GM12878 (cell line): Measurements from ENCODE around the gene TRIP4. TPM values are rescaled to one million over a fixed set of nuclear protein-coding genes. Genes with fewer than 3 reads are reported as not detected.

Experiments
- ATAC-seq: fragments of 200-7000 bp; cut with Tn5 transposase; 3 replicates; pipeline ENCODE4 v1.9.1; 2020; ENCODE audit warnings: mild to moderate bottlenecking, moderate library complexity
- BruUV-seq: library from RNA; stranded (reverse); fragments of 400-500 nt; replicated peaks from 2 replicates; lab custom pipeline; 2021; lab: Mats Ljungman, UMichigan
- CTCF ChIA-PET: fragments of 300-600 bp; sonication (Branson Sonifier 250); formaldehyde crosslinking; extraction: SDS; loops from one replicate; lab custom pipeline; 2021; ENCODE audit warnings: inconsistent platforms; lab: Yijun Ruan, JAX
- POLR2A ChIA-PET: fragments of 350-600 bp; formaldehyde crosslinking; extraction: SDS; loops from one replicate; lab custom pipeline; 2021; ENCODE audit warnings: inconsistent platforms; lab: Charles Lee
- RAD21 ChIA-PET: fragments of 300-600 bp; sonication (Branson Sonifier 250); formaldehyde crosslinking; loops from one replicate; lab custom pipeline; 2023; ENCODE audit warnings: antibody characterized with exemption; ENCODE audit not compliant: unreplicated experiment; lab: Charles Lee
- SMC1A ChIA-PET: fragments of 300-600 bp; sonication (Branson Sonifier 250); formaldehyde crosslinking; loops from one replicate; lab custom pipeline; 2023; ENCODE audit not compliant: unreplicated experiment, uncharacterized antibody; lab: Charles Lee
- DNase-seq: peaks from one replicate; pipeline ENCODE4 v3.0.0-alpha.2; 2011; ENCODE audit warnings: low read depth, low spot score
- FAIRE-seq: peaks from 3 replicates; lab custom pipeline; 2011; peaks lifted over from hg19 to GRCh38; lab: Jason Lieb, UNC
- H2AFZ ChIP-seq: 2 replicates; pipeline ENCODE4 v1.6.0; 2011; ENCODE audit warnings: low read depth, low read length, control low read depth; ENCODE audit not compliant: control insufficient read depth
- H3K27ac ChIP-seq: 2 replicates; pipeline ENCODE4 v1.5.1; 2011; ENCODE audit warnings: control low read depth; ENCODE audit not compliant: control insufficient read depth, insufficient read depth
- H3K27me3 ChIP-seq, 2 experiments: replicated peaks in 1 of 2; 2 replicates each; pipeline versions ENCODE4 v1.6.0 to v1.6.1; 2011; ENCODE audit warnings: low read length in 1 of 2; ENCODE audit not compliant: control insufficient read depth in 2 of 2, insufficient read depth in 2 of 2
- H3K36me3 ChIP-seq, 2 experiments: 2 replicates each; pipeline ENCODE4 v1.5.1; 2011; ENCODE audit warnings: low read length in 1 of 2; ENCODE audit not compliant: control insufficient read depth in 2 of 2, insufficient read depth in 2 of 2
- H3K4me1 ChIP-seq: 2 replicates; pipeline ENCODE4 v1.6.1; 2011; ENCODE audit warnings: mild to moderate bottlenecking, low read length, moderate library complexity, mixed read lengths; ENCODE audit not compliant: control insufficient read depth, insufficient read depth
- H3K4me2 ChIP-seq: 2 replicates; pipeline ENCODE4 v1.6.0; 2011; ENCODE audit warnings: control low read depth; ENCODE audit not compliant: control insufficient read depth, insufficient read depth
- H3K4me3 ChIP-seq: fragments of 200-600 bp; sonication (generic); 2 replicates; pipeline ENCODE4 v1.5.1; 2016
- H3K79me2 ChIP-seq: 2 replicates; pipeline ENCODE4 v1.6.0; 2011; ENCODE audit warnings: low read length; ENCODE audit not compliant: control insufficient read depth, insufficient read depth
- H3K9ac ChIP-seq: 2 replicates; pipeline ENCODE4 v1.8.0; 2011; ENCODE audit warnings: low read length, control low read depth, mixed read lengths; ENCODE audit not compliant: control insufficient read depth, insufficient read depth
- H3K9me3 ChIP-seq: replicated peaks from 3 replicates; pipeline ENCODE4 v1.5.1; 2011; ENCODE audit warnings: mild to moderate bottlenecking, low read length; ENCODE audit not compliant: control insufficient read depth, insufficient read depth
- H4K20me1 ChIP-seq: 2 replicates; pipeline ENCODE4 v1.6.0; 2011; ENCODE audit not compliant: control insufficient read depth, insufficient read depth
- EZH2 ChIP-seq: IDR thresholded peaks from 2 replicates; pipeline ENCODE4 v1.6.1; 2012; ENCODE audit warnings: low read depth, mild to moderate bottlenecking, control low read depth, inconsistent platforms, low read length, borderline replicate concordance; ENCODE audit not compliant: control insufficient read depth
- HDGF ChIP-seq: fragments of 450-650 bp; IDR thresholded peaks from 2 replicates; pipeline ENCODE4 v1.6.1; 2016; ENCODE audit warnings: antibody characterized with exemption
- IKZF1 ChIP-seq: fragments of 450-650 bp; conservative IDR thresholded peaks from 2 replicates; pipeline ENCODE4 v1.6.1; 2017; ENCODE audit warnings: antibody characterized with exemption, mild to moderate bottlenecking
- KAT2A ChIP-seq: conservative IDR thresholded peaks from 2 replicates; pipeline ENCODE4 v1.6.1; 2011; ENCODE audit warnings: low read depth, low read length; ENCODE audit not compliant: control insufficient read depth
- KLF5 ChIP-seq: fragments of 450-650 bp; IDR thresholded peaks from 2 replicates; pipeline ENCODE4 v1.6.1; 2014; ENCODE audit warnings: mild to moderate bottlenecking; ENCODE audit not compliant: partially characterized antibody
- MAX ChIP-seq: IDR thresholded peaks from 2 replicates; pipeline ENCODE4 v1.6.1; 2012; ENCODE audit warnings: low read depth, low read length, improper control_type of control experiment
- MTA2 ChIP-seq: fragments of 450-650 bp; IDR thresholded peaks from 2 replicates; pipeline ENCODE4 v1.6.1; 2016; ENCODE audit warnings: low read depth, mild to moderate bottlenecking, moderate library complexity
- NBN ChIP-seq: fragments of 450-650 bp; IDR thresholded peaks from 2 replicates; pipeline ENCODE4 v1.6.1; 2016
- PBX3 ChIP-seq: IDR thresholded peaks from 2 replicates; pipeline ENCODE4 v1.6.1; 2011; ENCODE audit warnings: mild to moderate bottlenecking, low read depth, low read length, moderate library complexity; ENCODE audit not compliant: insufficient replicate concordance
- POLR2AphosphoS5 ChIP-seq: IDR thresholded peaks from 2 replicates; pipeline ENCODE4 v1.6.1; 2011; ENCODE audit warnings: mild to moderate bottlenecking, low read length, inconsistent platforms
- TAF1 ChIP-seq: IDR thresholded peaks from 2 replicates; pipeline ENCODE4 v1.6.1; 2011; ENCODE audit warnings: mild to moderate bottlenecking, low read depth, low read length, borderline replicate concordance
- ZBTB11 ChIP-seq: fragments of 450-650 bp; formaldehyde crosslinking; IDR thresholded peaks from 2 replicates; pipeline ENCODE4 v1.5.0; 2022; ENCODE audit warnings: mild to moderate bottlenecking, missing genetic modification characterization
- ZSCAN29 ChIP-seq: fragments of 450-650 bp; IDR thresholded peaks from 2 replicates; pipeline ENCODE4 v1.6.1; 2017; ENCODE audit warnings: mild to moderate bottlenecking, moderate library complexity
- ZZZ3 ChIP-seq: IDR thresholded peaks from 2 replicates; pipeline ENCODE4 v1.6.1; 2011; ENCODE audit warnings: low read depth; ENCODE audit not compliant: control insufficient read depth, insufficient read length
- whole genome bisulfite sequencing: methylation state at CpG from one replicate; pipeline ENCODE4 v1.1.6; 2016; ENCODE audit warnings: low lambda C conversion rate; ENCODE audit not compliant: insufficient replicate concordance, insufficient coverage; ENCODE audit errors: missing lambda C conversion rate; 5-methylcytosine and 5-hydroxymethylcytosine counted together
- in situ Hi-C: fragments of 300-500 bp; cut with MboI; formaldehyde crosslinking; loops from 9 replicates; pipeline ENCODE4 v1.14.3; 2018; ENCODE audit warnings: mixed read lengths
- intact Hi-C: fragments of 100-400 bp; cut with micrococcal nuclease; formaldehyde crosslinking; loops from one replicate; pipeline ENCODE4 v1.14.2; 2022; ENCODE audit not compliant: unreplicated experiment
- polyA plus RNA-seq, 11 experiments: library from polyadenylated mRNA; depleted of rRNA in 4 of 11; unstranded in 6 of 11; stranded (reverse) in 5 of 11; fragments of >200 nt; fragmentation: Nextera tagmentation in 4 of 11; fragmentation: Illumina TruSeq in 1 of 11; extraction: Ambion mirVana in 4 of 11; extraction: Trizol in 1 of 11; gene quantifications; 1 replicate in 1 of 11; 2 replicates in 10 of 11; pipeline versions ENCODE4 v1.2.1 to v1.2.3, GENCODE V29; 2011 to 2016; ENCODE audit warnings: inconsistent platforms in 2 of 11, missing spikeins in 2 of 11, low read depth in 1 of 11
- total RNA-seq, 4 experiments: library from RNA; depleted of rRNA in 3 of 4; stranded (reverse); fragments of >200 nt in 3 of 4; fragmentation: Illumina TruSeq in 1 of 4; extraction: Trizol in 1 of 4; gene quantifications; 2 replicates each; pipeline versions ENCODE4 v1.2.1 to v1.2.3, GENCODE V29; 2013 to 2021

TRIP4 gene
- total and polyA plus RNA-seq, 10 of the 15 experiments (the other 5 are each of a cell fraction or from before 2014, with no cell fraction given) = 6.4 to 24.5 (median 20.0) TPM

DNA sequence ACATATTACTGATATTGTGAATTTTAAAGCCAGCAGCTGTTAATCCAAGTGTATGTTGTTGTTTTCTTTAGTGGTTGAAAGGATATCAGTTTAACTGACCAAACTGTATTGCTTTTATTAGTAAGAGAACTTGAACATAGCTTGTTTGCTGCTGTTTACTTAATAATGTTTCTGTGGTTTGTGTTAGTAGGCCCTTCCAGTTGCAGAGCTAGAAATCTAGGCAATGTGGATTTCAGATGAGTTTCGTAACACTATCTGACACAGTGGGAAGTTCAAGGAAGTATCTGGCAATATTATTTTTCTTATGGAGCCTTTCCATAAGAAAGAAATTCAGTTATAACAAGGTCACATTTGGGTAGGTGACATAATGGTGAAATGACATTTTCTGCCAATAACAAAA, 91.2 kb downstream of the TRIP4 start:
- Histone ChIP-seq H3K4me1 (no peaks in the 10 kb centered on the region; the same call in 1 of the 2 replicates), H3K79me2 (peaks cover 16% of the 10 kb centered on the region), H3K4me3 (no peak overlapping the region), H4K20me1 (no peaks in the 10 kb centered on the region), H2AFZ (no peak overlapping the region), H3K9ac (no peak overlapping the region), H3K36me3 (no peaks in the 10 kb centered on the region; a peak in 2 of 4 replicates), H3K27me3 (no peaks in the 10 kb centered on the region), H3K27ac (no peak overlapping the region), H3K9me3 (no peaks in the 10 kb centered on the region), H3K4me2 (no peak overlapping the region)
- ChIA-PET SMC1A (interaction anchor here (0.6 to 2.8 kb wide), 7 partner anchors 15 to 156 kb away, joined by 3 to 10 read pairs (median 4); no protein-coding TSS in a partner anchor), POLR2A (interaction anchor here (0.7 to 1.0 kb wide), 2 partner anchors 22 to 67 kb away, joined by 3 to 4 read pairs; no protein-coding TSS in a partner anchor), CTCF (no interaction called here), RAD21 (interaction anchor here (1.9 kb wide), 1 partner anchor 174 kb away, joined by 4 read pairs; no protein-coding TSS in a partner anchor)
- 0% methylated on average over 1 of the region's 1 CpG for WGBS
- DNase-seq (no peak), FAIRE-seq (no peak), ATAC-seq (no peak)
- no TSS peak for BruUV-seq
- no peak for TF ChIP-seq TAF1
- no peak for TF ChIP-seq MTA2
- TF ChIP-seq PBX3 = no peak
- no peak for TF ChIP-seq HDGF
- no peak for TF ChIP-seq ZZZ3
- TF ChIP-seq IKZF1 = no peak
- TF ChIP-seq ZSCAN29 = no peak
- TF ChIP-seq POLR2AphosphoS5 = no peak
- no peak for TF ChIP-seq KAT2A
- TF ChIP-seq MAX = no peak
- TF ChIP-seq KLF5 = no peak
- no peak for TF ChIP-seq EZH2
- TF ChIP-seq NBN = no peak
- TF ChIP-seq ZBTB11 (CRISPR knock-in tag) = no peak
- intact Hi-C loops (no loop called here), in situ Hi-C loops (no loop called here)
